HG03196 (cell line): ENCODE measurements around the gene LONRF2.

Experiments
- ATAC-seq: cut with Tn5 transposase; IDR thresholded peaks from one replicate; pipeline ENCODE4 v1.9.1; 2021; ENCODE audit not compliant: unreplicated experiment

LONRF2 gene

DNA sequence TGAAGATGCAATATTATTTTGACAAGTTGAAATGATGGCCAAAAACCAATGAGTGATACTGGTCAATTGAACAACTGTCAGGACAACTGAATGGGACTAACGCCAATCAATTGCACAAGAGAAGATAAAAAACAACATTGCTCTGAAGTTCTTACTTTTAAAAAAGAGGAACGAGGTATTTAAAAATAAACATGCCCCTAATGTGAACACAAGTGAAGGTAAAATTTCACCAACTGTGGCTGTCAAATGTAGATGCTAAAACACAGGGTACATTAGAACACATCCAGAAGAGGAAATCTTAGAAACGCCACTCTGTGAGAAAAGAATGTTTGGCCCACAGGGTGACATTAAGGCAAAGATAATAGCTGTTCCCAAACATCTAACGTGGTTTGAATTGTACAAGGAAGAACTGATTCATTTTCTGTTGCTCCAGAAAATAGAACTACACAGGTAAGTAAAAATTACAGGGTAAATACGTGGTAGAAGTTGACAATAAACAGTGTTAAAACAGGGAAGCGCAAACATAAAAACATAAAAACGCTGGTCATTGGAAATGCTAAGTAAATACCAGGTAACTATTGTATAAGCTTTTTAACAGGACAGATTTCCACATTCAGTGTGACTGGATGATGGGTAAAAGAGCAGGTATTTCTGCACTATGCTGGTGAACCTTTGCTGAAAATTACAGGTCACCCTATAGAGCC is 20.3 kb downstream of the LONRF2 start:
- ATAC-seq = no peak

DNA sequence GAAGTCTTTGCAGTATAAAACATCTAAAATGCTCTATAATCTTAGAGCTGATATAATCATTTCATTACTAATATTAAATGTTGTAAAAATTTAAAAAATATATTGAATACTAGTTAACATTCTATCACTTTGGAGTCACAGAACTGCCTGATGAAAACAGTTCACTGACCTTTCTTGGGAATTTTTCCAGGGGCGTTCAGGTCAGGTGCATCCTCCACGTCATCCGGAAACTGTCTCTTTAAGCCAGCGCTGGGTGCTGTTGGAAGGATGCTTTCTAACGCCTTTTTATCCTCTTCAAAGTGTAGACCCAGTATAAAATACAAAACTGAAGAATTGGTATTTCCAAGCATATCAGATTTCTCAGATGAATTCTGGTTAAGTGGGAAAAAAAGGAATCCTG is 22.8 kb downstream of the LONRF2 start:
- no peak for ATAC-seq

GRCh38 chr2:100297511-100297910 is 24.8 kb downstream of the LONRF2 start:
- no peak for ATAC-seq

- no peak for ATAC-seq
Observed at GRCh38 chr2:100294162-100294497, 28.2 kb downstream of the LONRF2 start.

DNA sequence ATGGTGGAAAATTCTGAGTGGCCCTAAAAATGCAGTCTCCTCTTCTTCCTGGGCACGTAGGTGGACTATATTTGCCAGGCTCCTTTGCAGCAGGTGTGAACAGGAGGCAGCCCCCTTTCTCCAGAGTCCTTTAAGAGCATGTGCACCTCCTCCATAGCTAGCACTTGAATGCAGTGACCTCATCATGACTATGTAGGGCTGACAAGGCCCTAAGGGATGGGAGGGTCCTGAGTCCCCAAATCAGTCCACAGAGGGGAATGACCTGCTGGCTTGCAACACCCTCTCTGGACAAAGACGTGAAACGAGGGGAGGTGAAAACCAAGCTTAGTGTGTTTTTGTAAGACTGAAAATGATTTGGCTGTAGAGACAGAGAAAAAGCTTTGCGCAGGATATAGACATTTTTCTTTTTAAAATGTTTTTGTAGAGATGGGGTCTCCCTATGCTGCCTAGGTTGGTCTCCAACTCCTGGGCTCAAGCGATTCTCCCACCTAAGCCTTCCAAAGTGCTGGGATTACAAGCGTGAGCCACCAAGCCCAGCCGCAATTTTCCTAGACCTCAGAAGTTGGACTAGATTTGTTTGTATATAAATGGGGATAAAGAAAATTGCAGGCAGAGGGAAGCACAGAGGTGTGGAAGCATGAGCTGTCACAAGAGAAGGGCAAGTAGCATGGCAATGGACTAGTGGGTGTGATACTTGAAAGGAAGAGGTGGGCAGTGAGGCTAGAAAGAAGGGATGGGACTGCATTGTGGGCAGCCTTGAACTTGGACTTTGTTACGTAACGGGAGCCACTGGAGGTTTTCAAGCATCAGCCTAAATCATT is 28.8 kb downstream of the LONRF2 start:
- no peak for ATAC-seq

DNA sequence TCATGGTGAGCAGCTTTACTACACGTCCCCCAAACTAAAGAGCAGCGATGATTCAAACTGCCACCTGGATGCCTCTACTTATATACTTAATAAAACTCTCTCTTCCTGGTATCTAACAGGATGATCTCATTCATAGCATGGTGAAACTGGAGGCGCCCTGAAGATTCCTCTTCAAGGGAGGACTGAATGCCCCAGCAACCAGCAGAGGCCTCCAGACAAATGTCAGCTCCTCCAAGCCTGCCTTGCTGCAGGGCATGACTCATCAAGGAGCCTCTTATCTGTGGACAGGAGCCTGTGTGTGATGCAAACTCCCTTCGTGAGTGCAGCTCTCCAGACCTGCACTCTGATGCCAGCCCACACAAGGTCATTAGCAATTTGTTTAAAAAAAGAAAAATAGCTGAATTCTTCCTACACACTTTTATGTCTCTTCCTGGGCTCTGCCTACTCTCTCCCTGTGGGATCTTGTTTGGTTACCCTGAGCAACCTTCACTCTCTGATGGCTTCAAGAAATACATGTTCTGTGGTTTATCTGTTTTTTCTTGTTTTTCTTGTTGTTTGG is 30.2 kb downstream of the LONRF2 start:
- no peak for ATAC-seq

DNA sequence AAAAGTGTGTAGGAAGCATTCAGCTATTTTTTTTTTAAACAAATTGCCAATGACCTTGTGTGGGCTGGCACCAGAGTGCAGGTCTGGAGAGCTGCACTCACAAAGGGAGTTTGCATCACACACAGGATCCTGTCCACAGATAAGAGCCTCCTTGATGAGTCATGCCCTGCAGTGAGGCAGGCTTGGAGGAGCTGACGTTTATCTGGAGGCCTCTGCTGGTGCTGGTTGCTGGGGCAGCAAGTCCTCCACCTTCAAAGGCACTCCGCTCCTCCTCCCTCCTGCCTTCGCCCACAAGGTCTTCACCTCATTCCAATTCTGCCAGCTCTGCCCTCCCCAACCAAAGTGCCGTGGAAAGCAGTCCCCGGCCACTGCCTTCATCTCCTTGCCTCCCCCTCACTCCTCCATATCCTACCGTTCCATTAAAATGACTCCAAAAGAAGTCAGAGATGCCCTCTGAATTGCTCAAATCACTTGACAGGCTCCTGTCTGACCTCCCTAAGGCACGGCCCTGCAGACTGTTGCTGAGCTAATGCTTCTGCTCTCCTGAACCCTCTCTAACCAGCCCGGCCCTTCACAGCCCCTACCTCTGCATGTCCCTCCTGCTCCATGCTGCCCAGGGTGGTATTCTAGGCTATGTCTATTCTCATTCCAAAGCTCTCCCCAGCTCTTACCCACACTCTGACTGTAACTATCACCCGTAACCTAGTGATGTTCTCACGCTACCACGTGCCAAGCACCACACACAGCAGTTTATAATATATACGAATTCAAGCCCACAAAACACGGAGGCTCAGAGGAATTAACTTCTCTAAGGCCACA is 30.9 kb downstream of the LONRF2 start:
- no peak for ATAC-seq

DNA sequence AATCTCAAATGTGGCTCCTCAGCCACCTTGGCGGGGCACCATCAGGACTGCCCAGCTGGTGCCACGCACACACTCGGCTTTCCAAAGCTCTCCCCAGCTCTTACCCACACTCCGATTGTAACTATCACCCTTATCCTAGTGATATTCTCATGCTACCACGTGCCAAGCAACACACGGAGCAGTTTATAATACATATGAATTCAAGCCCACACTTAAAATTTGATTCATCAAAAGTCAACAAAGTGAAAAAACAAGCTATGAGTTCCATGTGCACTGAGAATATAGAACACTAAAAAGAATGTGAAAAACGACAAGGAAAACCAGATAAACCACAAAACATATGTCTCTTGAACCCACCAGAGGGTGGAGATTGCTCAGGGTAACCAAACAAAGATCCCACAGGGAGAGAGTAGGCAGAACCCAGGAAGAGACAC is 31.6 kb downstream of the LONRF2 start:
- no peak for ATAC-seq

DNA sequence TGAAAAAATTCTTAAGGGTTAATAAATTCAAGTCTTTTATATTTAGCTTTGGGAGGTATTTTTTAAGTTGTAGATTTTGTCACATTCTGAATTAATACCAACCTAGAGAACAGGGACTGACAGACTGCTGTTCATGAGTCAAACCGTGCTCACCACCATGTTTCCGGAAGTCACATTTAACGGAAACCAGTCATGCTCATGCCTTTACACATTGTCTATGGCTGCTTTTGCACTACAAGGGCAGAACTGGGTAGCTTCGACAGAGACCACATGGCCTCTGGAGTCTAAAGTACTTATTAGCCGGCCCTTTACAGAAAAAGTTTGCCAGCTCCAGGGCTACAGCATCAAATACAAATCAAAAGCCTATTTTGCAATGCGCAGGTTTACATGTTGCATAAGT is 33.3 kb downstream of the LONRF2 start:
- no peak for ATAC-seq

GRCh38 chr2:100286318-100286717 is 36.0 kb downstream of the LONRF2 start:
- ATAC-seq = no peak

DNA sequence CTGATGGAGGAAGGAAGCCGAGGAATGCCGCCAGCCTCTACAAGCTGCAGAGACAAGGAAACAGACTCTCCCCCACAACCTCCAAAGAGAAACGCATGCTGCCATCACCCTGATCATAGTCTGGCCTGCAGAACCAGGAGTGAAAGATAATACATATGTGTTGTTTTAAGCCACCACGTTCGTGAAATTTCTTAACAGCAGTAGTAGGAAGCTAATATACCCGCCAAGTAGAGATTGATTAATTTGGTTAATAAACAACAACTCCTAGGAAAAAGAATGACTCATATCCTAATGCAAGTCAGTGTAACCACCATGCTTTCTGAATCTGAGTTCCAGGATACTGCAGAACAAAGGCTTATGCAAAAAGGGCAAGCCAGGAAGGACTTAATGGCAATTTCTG is 36.6 kb downstream of the LONRF2 start:
- ATAC-seq = no peak

DNA sequence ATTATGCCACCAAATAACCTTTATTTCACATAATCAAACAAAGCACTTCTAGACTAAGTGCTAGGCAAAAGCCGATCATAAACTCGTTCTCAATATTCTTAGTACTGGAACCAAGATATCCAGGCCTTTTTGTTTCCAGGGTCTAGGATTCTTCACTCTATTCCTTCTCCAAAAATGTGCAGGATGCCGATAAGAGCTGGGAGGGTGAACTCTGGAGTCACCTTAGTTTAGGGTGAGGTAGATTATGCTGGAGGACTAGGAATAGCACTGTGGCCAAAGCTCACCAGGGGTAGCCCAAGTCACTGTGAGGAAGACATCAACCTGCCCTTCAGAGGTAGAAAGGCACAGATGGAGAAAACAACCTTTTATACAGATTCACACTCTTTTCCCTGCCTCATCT is 37.3 kb downstream of the LONRF2 start:
- no peak for ATAC-seq

GRCh38 chr2:100283724-100284501 is 38.4 kb downstream of the LONRF2 start:
- no peak for ATAC-seq

DNA sequence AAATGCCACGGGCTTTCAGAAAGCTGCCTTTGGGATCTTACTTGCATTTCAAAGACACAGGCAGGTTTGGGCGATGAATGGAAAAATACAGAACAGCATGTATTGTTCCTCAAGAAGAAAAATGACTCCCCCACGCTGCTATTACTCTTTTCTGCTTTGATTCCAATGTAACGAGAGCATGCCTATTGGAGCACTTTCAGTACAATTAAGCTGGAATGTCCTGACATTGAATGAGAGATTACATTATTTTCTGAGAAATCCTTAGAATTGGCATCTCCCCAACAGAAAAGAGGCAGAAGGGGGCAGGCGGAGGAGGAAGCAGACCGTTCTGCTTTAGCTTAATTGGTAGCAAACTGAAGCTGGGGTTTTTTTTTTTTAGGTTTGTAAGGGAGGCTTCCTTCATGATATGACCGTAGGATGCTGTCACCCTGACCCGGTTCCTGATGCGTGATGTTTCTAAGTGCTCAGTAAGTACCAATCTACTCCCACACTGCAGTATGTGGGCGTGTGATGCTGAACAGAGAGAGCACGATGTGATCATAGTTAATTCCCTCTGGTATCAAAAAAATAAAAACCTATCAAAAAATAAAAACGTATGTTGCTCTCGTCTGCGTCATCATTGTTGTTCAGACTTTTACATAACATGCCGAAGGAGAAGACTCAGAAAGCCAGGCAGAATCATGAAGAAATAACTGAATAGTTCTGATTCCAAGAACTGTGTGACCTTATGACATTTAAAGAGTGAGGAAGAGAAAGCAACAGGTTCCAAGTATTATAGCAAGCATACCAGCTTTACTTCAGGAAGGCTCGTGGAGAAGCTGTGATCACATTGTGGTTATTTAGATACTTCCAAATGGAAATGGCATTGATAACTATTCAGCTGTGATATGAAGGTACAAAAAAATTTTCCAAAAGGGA is 40.5 kb downstream of the LONRF2 start:
- ATAC-seq = no peak

DNA sequence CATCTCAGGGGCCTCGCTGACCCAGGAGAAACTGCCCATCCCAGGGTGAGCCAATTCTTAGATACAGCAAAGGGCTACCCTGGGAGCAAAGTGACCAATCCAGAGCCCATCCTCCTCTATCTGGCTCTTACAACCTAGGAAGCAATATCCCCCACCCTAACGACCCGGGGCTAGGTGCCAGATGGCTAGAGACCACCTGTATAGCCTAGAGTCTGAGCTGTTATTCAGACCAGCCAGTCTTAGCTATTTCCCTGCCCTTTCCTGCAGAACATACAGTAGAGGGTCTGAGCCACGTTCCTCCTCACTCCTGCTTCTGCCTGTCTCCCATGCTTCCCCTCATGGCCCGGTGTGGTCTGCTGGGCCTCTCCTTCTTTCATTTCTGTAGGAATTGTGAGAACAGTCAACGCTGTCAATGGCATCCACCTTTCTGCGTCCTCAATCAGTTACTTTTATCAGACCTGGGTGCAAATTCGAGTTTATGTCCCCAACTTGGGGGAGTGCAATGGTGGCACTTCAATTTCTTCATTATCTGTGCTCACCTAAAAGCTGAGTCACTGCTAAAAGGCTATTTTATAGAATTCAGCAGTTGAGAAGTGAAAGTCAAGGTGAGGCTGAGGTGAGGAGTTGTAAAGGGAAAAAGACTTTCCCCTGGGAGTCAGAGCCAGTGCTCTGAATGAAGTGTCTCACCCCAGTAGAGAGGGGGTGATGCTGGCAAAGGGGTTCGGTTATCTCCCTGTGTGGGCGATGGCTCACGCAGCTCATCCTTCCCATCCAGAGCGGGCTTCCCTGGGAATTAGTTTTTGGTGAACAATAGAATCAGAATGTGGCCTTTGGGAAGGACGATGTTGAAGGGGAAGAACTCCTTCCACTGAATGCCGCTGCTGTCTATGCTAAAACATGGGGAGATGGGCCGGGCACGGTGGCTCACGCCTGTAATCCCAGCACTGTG is 42.4 kb downstream of the LONRF2 start:
- ATAC-seq = no peak

- no peak for ATAC-seq
Observed at GRCh38 chr2:100278986-100279385, 43.3 kb downstream of the LONRF2 start.

DNA sequence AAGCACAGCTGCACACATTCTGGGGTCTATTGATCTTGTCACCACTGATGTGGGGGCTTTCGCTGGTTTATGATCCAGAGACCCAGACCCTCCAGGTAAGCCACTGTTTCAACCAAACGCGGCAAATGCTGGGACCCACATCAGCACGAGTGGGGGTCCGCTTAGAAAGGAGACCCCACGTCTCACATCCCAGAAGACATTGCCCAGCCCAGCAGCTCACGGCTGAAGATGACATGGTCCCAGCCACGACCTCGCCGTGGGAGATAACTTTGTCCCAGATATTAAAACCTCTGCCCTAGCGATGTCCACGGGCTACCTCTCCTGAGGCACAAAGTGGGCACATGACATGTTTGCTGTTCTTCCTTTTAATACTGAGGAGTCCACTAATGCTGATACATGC is 43.8 kb downstream of the LONRF2 start:
- no peak for ATAC-seq

GRCh38 chr2:100277540-100278207 is 44.6 kb downstream of the LONRF2 start:
- ATAC-seq = no peak
